ENCODE measurements around the gene GPR15. TPM values are rescaled to one million over a fixed set of nuclear protein-coding genes. Genes with fewer than 3 reads are reported as not detected.
A peak's percentile ranks its signal among the peaks of the same experiment; 100 is the strongest.

Gene GPR15
- total and polyA plus RNA-seq, 4 donors, result not detected

DNA sequence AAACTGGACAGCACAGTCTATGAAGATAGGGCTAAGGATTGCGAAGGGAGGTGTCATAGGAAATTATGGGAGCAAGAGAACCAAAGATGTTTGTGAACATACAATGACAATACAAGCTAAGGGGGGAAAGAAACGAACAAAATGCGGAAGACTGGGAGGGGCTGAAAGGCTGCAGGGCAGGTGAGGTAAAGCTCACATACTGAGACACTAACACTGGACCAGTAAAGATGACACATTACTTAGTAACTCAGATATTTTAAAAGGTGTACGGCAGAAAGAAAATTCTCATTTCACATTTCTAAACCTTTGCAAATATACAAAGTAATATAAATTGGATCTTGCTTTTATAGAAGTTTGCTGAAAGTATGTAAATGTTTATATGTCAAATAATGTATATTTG lies 19.2 kb upstream of the GPR15 start:
- Histone ChIP-seq H3K36me3 (ENCODE audit: control insufficient read depth, insufficient read depth, low read length) (peaks cover 6% of the 10 kb centered on the region), H3K27ac (ENCODE audit: low read depth, low read length) (no peak overlapping the region), H3K27me3 (ENCODE audit: control insufficient read depth, insufficient read depth, low read length) (no peaks in the 10 kb centered on the region), H3K9me3 (ENCODE audit: control insufficient read depth, insufficient read depth, low read length) (no peaks in the 10 kb centered on the region), H3K4me3 (ENCODE audit: low read depth, low read length) (no peak overlapping the region), H3K4me1 (ENCODE audit: control insufficient read depth, insufficient read depth, low read length) (no peaks in the 10 kb centered on the region)
- WGBS (ENCODE audit: insufficient coverage), result 100% methylated on average over 1 of the region's 4 CpGs
- DNase-seq (ENCODE audit: low read depth in 4 of 6, low spot score in 6 of 6), result no peak

DNA sequence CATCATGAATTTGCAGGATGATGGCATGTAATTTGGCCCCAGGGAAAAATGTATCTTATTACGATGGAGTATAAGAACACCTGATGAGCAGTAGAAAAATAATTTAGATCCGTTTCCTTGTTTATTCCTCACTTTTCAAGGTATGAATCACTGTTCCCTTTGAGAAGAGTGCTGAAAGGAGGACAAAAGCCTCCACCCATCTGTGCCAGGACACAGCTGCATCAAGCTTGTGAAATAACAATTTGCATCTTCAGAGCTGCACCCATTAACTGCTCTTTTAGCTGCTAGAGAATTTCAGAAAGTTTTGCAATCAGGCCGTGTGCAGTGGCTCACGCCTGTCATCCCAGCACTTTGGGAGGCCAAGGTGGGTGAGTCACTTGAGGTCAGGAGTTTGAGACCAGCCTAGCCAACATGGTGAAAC lies 18.7 kb upstream of the GPR15 start:
- no CpG with 5 or more reads among the region's 4 CpGs for WGBS (ENCODE audit: insufficient coverage)
- no peak overlapping the region for H3K4me3 ChIP-seq (ENCODE audit: low read depth, low read length)
- DNase-seq (ENCODE audit: low read depth in 4 of 6, low spot score in 6 of 6), result peak in 1 of 6 donors; percentile 52
- no peaks in the 10 kb centered on the region for H3K27me3 ChIP-seq (ENCODE audit: control insufficient read depth, insufficient read depth, low read length)
- H3K4me1 ChIP-seq (ENCODE audit: control insufficient read depth, insufficient read depth, low read length), result no peaks in the 10 kb centered on the region
- H3K27ac ChIP-seq (ENCODE audit: low read depth, low read length), result no peak overlapping the region
- no peaks in the 10 kb centered on the region for H3K9me3 ChIP-seq (ENCODE audit: control insufficient read depth, insufficient read depth, low read length)
- peaks cover 6% of the 10 kb centered on the region for H3K36me3 ChIP-seq (ENCODE audit: control insufficient read depth, insufficient read depth, low read length)

DNA sequence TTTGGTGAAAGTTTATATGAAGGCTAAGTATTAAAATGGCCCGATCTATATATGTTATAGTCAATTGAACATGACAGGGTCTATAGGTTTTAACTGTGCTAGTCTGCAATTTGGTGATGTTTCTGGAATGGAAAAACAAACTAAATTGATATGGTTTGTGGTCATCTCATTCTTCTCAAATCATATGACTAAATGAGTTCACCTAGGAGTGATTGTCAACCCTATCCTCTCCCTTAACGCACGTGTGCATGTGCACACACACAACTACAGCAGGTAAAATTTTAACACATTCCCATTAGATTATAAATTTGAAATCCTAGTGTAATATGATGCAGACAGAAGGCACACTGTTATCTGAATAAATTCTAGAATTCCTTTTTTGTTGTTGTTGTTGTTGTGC lies 18.0 kb upstream of the GPR15 start:
- H3K27me3 ChIP-seq (ENCODE audit: control insufficient read depth, insufficient read depth, low read length), result no peaks in the 10 kb centered on the region
- WGBS (ENCODE audit: insufficient coverage), result 86% methylated on average over 1 of the region's 3 CpGs
- H3K9me3 ChIP-seq (ENCODE audit: control insufficient read depth, insufficient read depth, low read length), result no peaks in the 10 kb centered on the region
- no peaks in the 10 kb centered on the region for H3K4me1 ChIP-seq (ENCODE audit: control insufficient read depth, insufficient read depth, low read length)
- peaks cover 6% of the 10 kb centered on the region for H3K36me3 ChIP-seq (ENCODE audit: control insufficient read depth, insufficient read depth, low read length)
- no peak overlapping the region for H3K27ac ChIP-seq (ENCODE audit: low read depth, low read length)
- DNase-seq (ENCODE audit: low read depth in 4 of 6, low spot score in 6 of 6), result no peak
- no peak overlapping the region for H3K4me3 ChIP-seq (ENCODE audit: low read depth, low read length)

DNA sequence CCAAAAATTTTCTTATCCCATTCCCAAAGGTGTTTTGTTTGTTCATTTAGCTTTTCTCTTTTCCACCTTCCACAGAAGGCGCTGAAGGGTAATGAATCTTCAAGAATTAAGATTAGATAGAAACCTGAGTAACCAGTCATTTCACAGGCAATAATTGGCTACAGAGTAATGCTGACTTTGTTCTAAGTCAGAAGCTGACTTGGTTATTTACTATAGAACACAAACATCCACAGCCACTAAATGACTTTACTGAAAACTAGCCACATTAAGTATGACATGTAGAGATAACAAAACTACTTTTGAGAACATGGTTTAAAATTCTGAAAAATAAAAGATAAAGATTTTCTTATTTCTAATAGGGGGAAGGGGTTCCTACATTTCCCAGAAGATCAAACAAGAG lies 16.8 kb upstream of the GPR15 start:
- Histone ChIP-seq H3K9me3 (ENCODE audit: control insufficient read depth, insufficient read depth, low read length) (no peaks in the 10 kb centered on the region), H3K4me3 (ENCODE audit: low read depth, low read length) (no peak overlapping the region), H3K27ac (ENCODE audit: low read depth, low read length) (no peak overlapping the region), H3K36me3 (ENCODE audit: control insufficient read depth, insufficient read depth, low read length) (peaks cover 6% of the 10 kb centered on the region), H3K27me3 (ENCODE audit: control insufficient read depth, insufficient read depth, low read length) (no peaks in the 10 kb centered on the region), H3K4me1 (ENCODE audit: control insufficient read depth, insufficient read depth, low read length) (no peaks in the 10 kb centered on the region)
- DNase-seq (ENCODE audit: low read depth in 4 of 6, low spot score in 6 of 6), result no peak
- no CpG with 5 or more reads among the region's 1 CpG for WGBS (ENCODE audit: insufficient coverage)

DNA sequence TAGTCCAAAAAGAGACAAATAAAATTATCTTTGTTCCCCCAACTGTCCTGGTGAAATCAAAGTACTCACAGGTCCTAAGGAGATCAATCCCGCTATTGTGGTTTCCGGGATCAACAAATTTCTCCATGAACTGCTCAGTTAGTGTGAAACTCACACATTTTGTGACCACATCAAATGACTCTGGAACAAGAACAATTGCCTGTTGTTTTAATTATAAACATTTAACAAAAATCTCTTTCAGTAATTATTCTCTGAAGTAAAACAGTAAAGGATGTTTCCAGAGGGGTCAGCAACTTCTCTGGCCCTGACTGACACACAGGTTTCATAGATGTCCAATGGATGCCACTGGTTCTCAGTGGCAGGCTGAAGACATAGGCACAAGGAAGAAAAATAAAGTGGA lies 13.0 kb upstream of the GPR15 start:
- H3K27me3 ChIP-seq (ENCODE audit: control insufficient read depth, insufficient read depth, low read length), result no peaks in the 10 kb centered on the region
- no peak overlapping the region for H3K27ac ChIP-seq (ENCODE audit: low read depth, low read length)
- 100% methylated on average over 1 of the region's 2 CpGs for WGBS (ENCODE audit: insufficient coverage)
- DNase-seq (ENCODE audit: low read depth in 4 of 6, low spot score in 6 of 6), result no peak
- H3K36me3 ChIP-seq (ENCODE audit: control insufficient read depth, insufficient read depth, low read length), result peaks cover 6% of the 10 kb centered on the region
- no peaks in the 10 kb centered on the region for H3K9me3 ChIP-seq (ENCODE audit: control insufficient read depth, insufficient read depth, low read length)
- H3K4me1 ChIP-seq (ENCODE audit: control insufficient read depth, insufficient read depth, low read length), result no peaks in the 10 kb centered on the region
- no peak overlapping the region for H3K4me3 ChIP-seq (ENCODE audit: low read depth, low read length)

DNA sequence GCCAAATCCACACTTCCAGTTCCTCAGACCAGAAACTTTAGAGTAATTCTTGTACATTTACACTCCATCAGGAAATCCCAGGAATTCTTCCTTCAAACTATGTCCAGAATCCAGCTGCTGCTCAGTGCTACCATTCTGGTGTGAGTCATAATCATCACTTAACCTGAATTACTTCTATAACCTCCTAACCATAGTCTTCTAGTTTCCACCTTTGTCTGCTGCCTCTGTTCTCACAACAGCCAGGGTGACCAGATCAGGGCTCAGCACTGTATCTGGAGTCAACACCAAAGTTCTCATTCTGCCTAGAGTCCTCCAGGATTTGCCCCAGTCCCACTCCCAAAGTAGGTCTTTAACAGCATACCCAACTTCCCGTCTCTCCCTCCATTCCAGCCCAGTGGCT lies 12.4 kb upstream of the GPR15 start:
- no peaks in the 10 kb centered on the region for H3K9me3 ChIP-seq (ENCODE audit: control insufficient read depth, insufficient read depth, low read length)
- WGBS (ENCODE audit: insufficient coverage), result 100% methylated on average over 1 of the region's 1 CpG
- DNase-seq (ENCODE audit: low read depth in 4 of 6, low spot score in 6 of 6), result no peak
- peaks cover 3% of the 10 kb centered on the region for H3K36me3 ChIP-seq (ENCODE audit: control insufficient read depth, insufficient read depth, low read length)
- H3K27ac ChIP-seq (ENCODE audit: low read depth, low read length), result no peak overlapping the region
- no peaks in the 10 kb centered on the region for H3K27me3 ChIP-seq (ENCODE audit: control insufficient read depth, insufficient read depth, low read length)
- H3K4me1 ChIP-seq (ENCODE audit: control insufficient read depth, insufficient read depth, low read length), result no peaks in the 10 kb centered on the region
- no peak overlapping the region for H3K4me3 ChIP-seq (ENCODE audit: low read depth, low read length)

DNA sequence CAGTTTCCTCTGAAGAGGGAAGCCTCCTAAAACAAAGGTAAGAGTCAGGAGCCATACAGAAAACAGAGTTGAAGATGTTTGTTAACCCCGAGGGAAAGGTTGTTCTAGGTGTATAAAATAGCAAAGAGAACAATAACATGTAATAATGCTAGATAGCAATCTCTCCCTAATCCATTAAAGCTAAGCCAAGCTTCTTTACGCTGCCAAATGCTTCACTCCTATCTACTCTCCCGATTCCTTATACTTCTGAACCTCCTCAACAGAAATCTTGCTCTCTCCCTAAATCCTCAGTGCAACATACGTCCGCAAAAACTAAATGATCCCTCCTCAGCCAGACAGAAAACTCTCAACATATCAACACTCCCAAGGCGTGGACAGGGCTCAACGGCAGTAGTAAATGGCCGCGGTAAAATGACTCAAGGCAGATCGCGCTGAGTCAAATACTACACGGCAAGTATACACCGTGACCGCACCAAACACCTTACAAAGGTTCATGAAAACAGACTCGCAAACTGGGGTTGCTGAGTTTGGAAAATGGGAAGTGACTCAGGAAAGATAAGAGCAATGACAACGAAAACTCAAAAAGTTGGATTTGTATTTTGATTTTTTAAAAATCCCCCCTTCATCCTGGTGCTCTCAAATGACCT lies 9.8 kb upstream of the GPR15 start:
- DNase-seq (ENCODE audit: low read depth in 4 of 6, low spot score in 6 of 6), result peak in 5 of 6 donors; percentile 39 to 81 (median 49)
- Histone ChIP-seq H3K4me1 (ENCODE audit: control insufficient read depth, insufficient read depth, low read length) (no peaks in the 10 kb centered on the region), H3K27me3 (ENCODE audit: control insufficient read depth, insufficient read depth, low read length) (no peaks in the 10 kb centered on the region), H3K27ac (ENCODE audit: low read depth, low read length) (peak overlapping the region; percentile 93), H3K4me3 (ENCODE audit: low read depth, low read length) (peak overlapping the region; percentile 63), H3K9me3 (ENCODE audit: control insufficient read depth, insufficient read depth, low read length) (no peaks in the 10 kb centered on the region), H3K36me3 (ENCODE audit: control insufficient read depth, insufficient read depth, low read length) (no peaks in the 10 kb centered on the region)
- WGBS (ENCODE audit: insufficient coverage), result 0% methylated on average over 5 of the region's 16 CpGs

DNA sequence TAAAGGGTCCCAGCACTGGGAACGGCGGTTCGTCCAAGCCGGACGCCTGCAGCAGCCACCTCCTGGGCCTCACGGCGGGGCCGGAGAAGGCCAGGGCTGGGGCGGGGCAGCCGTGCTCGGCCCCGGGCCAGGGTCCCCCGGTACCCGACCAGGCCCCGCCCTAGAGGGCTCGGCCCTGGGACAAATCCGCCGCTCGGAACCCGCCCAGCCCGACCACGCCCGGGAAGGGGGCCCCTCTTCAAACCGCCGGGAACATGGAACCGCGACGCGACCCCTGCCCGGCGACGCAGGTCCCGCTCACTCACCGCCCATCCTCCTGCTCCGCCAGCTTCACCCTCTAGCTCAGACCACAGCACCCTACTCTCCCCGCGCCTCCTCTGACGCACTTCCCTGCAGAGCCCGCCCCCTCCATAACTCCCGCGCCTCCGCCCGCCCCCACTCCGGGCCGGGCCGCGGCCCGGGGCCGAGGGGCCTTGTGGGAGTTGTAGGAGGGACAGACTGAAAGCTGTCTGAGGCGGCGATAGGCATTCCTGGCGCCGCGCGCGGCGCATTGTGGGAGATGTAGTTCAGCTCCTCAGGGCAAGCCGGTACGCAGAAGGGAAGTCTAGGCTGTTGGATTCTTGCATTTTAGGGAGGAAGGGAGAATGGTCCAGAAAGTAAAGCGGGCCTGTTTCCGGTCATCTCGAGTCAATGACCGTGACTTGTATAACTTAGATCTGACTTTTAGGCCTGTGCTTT lies 9.1 kb upstream of the GPR15 start, which contains the start of gene CLDND1:
Gene CLDND1, minus strand, starts transcription at position 359 of the 738 bp plus-strand sequence. CDS start 1,478 bp downstream, outside the sequence.
- peak within 1 kb of the TSS; percentile 93 for H3K27ac ChIP-seq (ENCODE audit: low read depth, low read length)
- H3K27me3 ChIP-seq (ENCODE audit: control insufficient read depth, insufficient read depth, low read length), result no peaks in the 10 kb centered on the region
- no peaks in the 10 kb centered on the region for H3K4me1 ChIP-seq (ENCODE audit: control insufficient read depth, insufficient read depth, low read length)
- H3K36me3 ChIP-seq (ENCODE audit: control insufficient read depth, insufficient read depth, low read length), result no peaks in the 10 kb centered on the region
- peak within 1 kb of the TSS; percentile 63 for H3K4me3 ChIP-seq (ENCODE audit: low read depth, low read length)
- H3K9me3 ChIP-seq (ENCODE audit: control insufficient read depth, insufficient read depth, low read length), result no peaks in the 10 kb centered on the region
- DNase-seq (ENCODE audit: low read depth in 4 of 6, low spot score in 6 of 6), result peak; percentile 90 to 99 (median 93)
- WGBS (ENCODE audit: insufficient coverage), result 0% methylated on average over 51 of the region's 63 CpGs

DNA sequence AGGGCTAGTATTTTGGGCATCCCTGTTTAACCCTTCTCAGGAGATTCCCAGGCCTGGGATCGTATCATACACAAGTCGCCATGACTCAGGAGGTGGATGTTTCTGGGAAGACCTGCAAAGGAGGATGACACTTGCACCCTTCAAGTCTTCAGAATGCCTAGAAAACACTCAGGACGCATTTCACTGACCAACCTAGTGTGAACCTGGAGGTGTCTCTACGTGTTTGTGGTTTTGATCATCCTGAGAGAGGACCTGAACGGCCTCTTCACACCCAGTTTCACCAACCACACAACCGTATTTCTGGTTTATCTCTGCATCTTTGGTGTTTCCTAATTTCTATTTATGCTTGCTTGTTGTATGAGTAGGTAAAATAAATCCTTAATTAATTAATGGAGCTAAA lies 6.3 kb upstream of the GPR15 start:
- 86% methylated on average over 1 of the region's 6 CpGs for WGBS (ENCODE audit: insufficient coverage)
- no peak overlapping the region for H3K4me3 ChIP-seq (ENCODE audit: low read depth, low read length)
- no peak overlapping the region for H3K27ac ChIP-seq (ENCODE audit: low read depth, low read length)
- no peaks in the 10 kb centered on the region for H3K4me1 ChIP-seq (ENCODE audit: control insufficient read depth, insufficient read depth, low read length)
- no peak for DNase-seq (ENCODE audit: low read depth in 4 of 6, low spot score in 6 of 6)
- no peaks in the 10 kb centered on the region for H3K36me3 ChIP-seq (ENCODE audit: control insufficient read depth, insufficient read depth, low read length)
- no peaks in the 10 kb centered on the region for H3K9me3 ChIP-seq (ENCODE audit: control insufficient read depth, insufficient read depth, low read length)
- no peaks in the 10 kb centered on the region for H3K27me3 ChIP-seq (ENCODE audit: control insufficient read depth, insufficient read depth, low read length)
